HG03521 (cell line): ENCODE results near the gene PTPN20.
"Not testable (repeated sequence)": the region's sequence is repeated elsewhere in the genome, so short reads cannot be mapped to it uniquely, and the experiment has no call there.

ENCODE experiments used
- ATAC-seq: cut with Tn5 transposase; IDR thresholded peaks from one replicate; pipeline ENCODE4 v1.9.1; 2021; ENCODE audit warnings: mild to moderate bottlenecking, moderate library complexity; ENCODE audit not compliant: unreplicated experiment

PTPN20 gene, protein sequence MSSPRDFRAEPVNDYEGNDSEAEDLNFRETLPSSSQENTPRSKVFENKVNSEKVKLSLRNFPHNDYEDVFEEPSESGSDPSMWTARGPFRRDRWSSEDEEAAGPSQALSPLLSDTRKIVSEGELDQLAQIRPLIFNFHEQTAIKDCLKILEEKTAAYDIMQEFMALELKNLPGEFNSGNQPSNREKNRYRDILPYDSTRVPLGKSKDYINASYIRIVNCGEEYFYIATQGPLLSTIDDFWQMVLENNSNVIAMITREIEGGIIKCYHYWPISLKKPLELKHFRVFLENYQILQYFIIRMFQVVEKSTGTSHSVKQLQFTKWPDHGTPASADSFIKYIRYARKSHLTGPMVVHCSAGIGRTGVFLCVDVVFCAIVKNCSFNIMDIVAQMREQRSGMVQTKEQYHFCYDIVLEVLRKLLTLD

DNA sequence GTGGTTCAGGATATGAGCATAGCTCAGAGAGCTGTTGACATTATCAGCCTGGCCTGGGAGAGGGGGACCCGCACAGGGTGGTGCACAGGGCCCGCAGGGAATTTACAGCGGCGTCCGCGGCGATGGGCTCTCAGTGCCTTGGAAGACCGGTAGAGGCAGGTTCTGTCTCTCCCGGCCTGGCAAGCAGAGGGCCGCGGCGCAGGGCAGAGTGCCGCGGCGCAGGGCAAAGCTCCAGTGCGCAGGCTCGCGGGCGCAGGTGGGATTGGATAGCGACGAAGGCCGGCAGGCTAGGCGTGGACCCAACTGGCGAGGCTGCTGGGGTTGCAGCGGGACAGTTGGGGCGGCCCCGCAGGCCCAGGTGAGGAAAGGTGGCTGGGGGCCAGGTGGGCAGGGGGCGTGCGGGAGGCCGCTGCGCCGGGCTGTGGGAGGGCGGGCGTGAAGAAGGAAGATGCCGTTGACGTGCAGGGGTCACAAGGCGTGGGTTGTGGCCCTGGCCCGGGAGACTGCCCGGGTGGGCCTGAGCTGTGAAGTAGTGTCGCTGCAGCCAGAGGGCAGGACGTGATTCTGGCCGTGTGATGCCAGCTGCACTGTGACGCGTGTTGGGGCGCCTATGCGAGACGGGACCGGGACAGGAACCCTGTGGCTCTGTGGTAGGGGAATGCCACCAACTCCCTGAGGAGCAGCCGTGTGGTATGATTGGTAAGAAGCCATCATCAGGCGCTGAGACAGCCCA, at the start of gene PTPN20:
PTPN20 (plus strand) TSS at position 285 of the 733 bp plus-strand sequence. CDS start 21,072 bp downstream, outside the sequence.
- ATAC-seq, result not testable (repeated sequence)

DNA sequence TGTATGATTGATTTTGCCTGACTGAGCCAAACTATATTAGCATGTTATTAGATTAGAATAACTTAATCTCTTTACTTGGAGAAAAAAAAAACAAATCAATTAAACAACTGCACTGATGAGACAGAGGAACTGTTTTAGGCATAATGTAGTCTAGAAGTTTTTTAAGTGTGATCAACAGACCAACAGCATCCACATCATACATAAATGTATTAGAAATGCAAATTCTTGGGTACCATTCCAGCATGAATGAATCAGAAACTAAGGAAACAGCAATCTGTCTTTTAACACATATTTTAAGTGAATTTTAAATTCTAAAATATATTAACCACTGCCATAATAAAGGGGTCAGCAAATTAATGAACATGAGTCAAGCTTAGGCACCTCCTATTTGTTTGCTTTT, 41.5 kb upstream of the PTPN20 start:
- not testable (repeated sequence) for ATAC-seq

DNA sequence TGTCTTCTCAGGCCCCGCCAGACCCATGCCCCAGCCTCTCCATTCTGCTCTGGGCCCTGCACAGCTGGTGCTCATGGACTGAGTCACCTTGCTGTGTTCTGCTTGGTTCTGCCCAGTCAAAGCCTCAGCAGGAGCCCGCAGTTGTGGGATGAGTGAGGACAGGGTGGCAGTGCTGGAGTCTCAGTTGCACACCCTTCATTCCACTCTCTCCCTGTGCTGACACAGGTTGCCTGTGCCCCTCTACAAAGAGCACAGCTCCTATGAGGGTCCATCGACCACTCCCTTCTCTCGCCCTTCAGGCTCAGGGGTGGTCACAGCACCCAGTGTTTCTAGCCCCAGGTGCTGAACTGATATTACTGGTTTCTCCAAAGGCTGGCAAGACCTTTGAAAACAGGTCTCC, 39.6 kb upstream of the PTPN20 start:
- ATAC-seq, result not testable (repeated sequence)

DNA sequence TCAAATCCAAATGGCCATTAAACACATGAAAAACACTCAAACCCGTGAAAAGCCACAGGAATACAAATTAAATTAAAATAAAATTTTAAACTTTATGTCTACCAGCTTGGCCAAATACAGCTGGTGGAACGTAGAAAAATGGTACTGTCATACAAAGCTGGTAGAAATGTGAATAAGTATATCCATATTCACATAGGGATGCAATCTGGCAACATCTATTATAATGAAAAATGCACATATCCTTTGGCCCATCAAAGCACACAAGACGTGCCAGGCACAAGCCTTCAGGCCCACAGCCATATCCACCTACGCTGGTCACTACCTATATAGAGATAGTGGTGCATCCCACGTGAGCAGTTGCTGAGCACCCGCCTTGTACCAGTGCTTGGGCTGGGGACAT, 35.9 kb upstream of the PTPN20 start:
- ATAC-seq, result not testable (repeated sequence)

DNA sequence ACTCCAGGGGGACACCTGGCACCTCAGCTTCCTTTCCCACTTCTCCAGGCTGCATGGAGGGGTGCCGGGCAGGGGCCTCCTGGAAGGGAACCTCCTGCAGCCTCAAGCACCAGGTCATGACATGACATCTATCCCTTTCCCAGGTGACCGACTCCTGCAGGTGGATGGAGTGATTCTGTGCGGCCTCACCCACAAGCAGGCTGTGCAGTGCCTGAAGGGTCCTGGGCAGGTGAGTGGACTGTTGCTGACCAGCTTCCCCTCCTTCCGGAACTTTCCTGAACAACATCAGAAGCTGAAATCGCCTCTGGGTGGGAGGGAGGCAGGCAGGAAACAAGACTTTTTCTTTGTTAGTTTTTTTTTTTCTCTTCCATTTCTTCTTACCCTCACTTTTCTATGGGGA, 34.5 kb upstream of the PTPN20 start:
- ATAC-seq, result not testable (repeated sequence)

DNA sequence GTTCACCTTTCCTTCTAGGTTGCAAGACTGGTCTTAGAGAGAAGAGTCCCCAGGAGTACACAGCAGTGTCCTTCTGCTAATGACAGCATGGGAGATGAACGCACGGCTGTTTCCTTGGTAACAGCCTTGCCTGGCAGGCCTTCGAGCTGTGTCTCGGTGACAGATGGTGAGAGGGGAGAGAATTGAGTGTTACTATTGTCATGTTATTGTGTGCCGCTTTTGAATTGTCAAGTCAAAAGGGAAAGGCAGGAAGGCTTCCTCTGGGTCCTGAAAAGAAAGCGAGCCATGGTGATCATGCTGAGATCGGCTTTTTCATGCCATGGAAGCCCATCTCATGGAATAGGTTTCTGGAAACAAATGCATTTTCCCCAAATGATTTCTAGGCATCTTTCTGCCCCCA, 32.5 kb upstream of the PTPN20 start:
- ATAC-seq, result not testable (repeated sequence)

DNA sequence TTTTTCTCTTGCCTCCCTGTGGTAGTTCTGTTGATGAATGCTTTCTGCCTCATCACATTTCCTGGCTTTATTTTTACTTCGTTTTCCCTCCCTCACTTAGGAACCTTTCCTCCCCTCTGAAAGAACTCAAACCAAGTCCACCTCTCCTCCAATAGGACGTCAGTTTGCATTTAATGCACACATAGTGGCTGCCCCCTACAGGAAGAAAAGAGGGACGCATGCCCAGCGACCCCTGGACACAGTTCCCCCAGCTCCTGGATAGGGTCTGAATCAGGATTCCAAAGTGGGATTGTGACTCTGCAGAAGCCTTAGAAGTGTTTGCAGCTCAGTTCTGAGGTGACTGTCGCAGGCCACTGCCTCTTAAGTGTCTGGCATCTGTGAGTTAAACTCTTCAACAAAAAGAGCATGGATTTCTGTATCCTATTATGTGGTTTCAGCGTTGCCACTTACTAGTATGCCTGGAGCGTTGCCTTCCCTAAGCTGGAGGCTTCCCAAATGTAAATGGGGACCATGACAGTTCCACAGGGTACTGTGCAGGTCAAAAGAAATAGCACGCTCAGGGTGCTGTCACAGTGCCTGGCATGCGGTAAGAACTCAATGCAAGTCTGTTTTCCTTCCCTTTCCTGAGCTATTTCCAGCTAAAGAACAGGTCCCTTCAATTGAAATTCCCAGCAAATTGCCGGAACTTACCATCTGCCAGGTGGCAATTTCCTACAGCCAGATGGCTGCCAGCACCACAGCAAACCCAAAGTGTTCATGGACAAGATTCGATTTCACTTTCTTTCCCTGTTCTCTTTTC, 20.2 kb upstream of the PTPN20 start:
- not testable (repeated sequence) for ATAC-seq

DNA sequence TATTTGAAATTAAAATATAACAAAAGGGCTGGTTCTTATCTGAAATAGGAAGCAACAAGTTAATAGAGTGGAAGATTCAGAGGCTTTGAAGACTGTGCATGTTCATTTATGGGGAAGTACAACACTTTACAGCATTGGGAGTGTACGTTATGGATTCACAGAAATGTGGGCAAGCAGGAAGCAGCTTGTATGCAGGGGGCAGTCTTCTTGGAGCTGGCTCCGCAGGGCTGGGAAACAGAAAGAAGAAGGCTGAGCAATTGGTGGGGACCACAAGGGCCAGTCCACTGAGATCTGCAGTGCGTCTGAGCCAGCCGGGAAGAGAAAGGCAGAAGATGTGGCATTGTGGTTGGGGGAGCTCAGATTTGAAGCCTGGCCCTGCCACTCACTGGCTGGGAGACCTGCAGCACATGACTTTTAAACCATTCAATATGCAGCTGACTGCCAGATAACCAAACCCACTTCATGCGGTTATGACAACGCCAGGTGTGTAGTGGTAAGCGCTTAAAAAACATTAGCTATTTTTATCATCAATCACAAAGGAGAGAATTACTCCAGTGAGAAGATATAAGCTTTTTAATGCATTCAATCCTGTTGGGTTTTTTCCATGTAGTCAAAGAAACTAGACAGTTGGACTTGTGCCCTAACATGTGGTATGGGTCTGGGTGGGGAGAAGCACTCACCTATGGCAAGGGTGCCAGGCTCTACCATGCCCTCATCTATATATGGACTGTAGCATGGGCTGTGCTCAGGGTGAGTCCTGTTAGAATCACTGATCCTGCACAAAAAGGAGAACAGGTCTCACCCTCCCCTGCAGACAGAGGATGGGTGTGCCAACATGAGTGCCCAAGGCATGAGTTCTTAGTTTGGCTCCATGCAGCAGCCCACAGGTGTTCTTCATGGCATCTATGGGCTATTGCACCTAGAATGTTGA, 14.2 kb upstream of the PTPN20 start:
- ATAC-seq, result not testable (repeated sequence)

DNA sequence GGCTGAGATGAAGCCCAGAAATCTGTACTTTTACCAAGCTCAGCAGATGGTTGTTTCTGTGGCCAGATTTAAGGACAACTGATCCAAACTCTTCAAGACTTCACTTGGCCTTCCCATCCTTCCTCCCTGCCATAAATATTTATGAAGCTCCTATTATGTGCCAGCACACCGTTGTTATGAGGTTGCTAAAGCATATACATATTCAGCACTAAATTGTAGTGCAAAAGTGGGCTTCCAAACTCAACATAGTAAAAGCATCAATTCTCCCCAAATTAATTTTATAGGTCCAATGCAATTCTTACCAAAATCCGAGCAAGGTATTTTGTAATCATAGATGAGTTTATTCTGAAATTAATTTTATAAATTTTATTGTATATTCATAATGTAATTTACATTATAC, 10.0 kb upstream of the PTPN20 start:
- not testable (repeated sequence) for ATAC-seq

DNA sequence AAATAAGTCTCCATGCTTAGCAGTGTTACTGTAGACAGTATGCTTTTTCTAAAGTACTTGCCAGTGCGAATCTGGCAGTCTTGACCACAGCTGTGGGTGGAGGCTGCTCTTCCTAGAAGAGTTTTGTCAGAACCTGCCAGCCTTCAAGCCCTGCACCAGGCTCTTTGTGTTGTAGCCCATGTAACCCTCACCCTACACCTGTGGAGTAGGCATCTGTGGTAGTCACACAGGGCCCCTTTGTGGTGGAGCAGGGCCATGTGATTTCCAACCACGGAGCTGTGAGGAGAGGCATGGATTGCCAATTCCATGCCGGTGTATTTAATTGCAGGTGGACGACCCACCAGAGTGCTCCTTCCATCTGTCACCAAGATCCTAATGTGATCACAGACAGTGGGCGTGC, 7.4 kb upstream of the PTPN20 start:
- ATAC-seq, result not testable (repeated sequence)

DNA sequence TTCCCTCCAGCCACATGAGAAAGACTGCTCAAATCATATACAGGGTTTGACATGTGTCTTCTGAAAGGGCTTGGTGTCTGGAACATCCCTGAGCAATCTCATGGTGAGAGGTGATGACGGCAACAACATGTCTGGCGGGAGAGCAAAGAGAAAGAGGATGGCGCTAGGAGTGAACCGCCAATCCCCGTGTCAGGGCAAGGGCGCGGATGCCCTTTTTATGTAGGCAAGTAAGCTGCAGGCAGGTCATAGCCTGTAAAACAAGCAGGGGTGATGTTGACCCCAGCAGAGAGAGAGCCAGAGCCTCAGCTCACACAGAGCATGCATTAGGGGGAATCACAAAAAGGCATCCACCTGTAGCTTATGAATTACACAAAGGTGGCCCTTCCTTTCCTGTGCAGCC, 4.9 kb upstream of the PTPN20 start:
- ATAC-seq, result not testable (repeated sequence)

DNA sequence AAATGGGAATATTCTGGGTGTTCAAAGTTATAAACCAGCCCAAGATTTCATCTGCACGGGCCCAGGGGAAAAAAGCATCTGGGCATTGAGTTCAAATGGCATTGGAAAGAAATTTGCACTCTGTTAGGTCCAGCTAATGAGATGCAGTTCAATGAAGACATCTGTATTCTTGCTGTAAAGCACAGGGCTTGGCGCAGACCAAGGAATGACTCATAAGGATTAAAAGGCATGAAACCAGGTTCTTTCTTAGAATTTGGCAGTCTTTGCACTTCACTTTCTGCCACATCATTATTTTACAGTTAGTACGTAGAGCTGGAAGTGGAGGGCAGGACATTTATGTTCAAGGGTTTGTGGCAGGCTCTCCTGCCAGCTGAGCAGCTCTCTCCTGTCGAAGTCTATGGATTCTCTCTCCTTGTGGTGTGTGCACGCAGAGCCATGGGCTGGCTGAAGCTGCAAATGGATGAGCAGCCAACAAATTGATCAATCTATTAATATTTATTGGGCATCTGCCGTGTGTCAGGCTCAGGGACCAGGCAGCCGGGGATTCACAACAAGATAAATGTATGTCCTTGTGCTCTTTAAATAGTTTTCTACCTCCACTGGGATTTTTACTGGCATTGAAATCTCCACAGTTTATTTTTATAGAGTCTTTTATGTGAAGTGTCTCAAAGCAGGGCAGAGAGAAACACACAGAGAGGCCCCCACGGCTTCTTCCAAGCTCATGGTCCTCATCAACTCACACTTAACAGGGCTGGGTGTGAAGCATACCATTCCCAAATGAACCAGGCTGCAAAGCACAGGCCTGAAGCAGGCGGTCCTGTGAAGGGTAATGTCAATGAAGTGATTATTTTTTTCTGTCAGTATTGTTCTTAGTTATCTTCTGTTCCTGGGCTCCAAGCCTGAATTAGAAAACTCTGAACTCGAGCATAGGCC, 3.8 kb upstream of the PTPN20 start:
- not testable (repeated sequence) for ATAC-seq

DNA sequence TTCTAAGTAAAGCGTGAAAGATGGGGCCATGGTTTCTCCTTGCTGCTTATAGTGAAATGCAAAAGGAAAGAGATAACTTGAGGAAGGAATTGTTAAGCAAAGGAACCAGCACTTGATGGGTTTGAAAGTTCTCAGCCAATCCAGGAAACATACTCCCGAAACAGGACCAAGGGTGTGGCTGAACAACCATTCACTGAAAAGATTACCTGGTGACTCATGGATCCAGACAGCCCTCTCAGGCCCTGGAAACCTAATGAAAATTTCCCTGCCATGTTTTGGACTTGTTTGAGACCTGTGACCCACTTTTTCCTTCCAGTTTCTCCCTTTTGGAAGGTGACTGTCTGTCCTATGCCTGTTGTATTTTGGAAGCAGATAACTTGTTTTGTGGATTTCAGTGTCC, 11.3 kb downstream of the PTPN20 start:
- not testable (repeated sequence) for ATAC-seq

DNA sequence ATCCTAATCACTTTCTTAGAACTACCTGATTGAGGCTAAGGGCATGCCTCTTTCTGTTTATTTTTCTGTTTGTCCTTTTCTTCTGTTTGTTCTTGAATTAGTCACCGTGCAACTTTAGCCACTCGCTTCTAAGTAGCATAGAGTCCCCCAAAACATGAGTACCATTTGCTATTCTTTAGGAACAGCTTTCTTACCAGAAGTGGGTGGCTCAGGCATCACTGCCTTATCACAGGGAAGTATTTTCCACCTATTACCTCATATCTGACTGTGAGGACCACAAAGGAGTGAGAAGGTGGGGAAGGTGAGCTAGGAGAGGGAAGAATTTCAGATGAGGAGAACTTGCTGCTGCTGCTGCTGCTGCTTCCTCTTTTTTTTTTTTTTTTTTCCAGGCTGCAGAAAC, 13.9 kb downstream of the PTPN20 start:
- not testable (repeated sequence) for ATAC-seq

DNA sequence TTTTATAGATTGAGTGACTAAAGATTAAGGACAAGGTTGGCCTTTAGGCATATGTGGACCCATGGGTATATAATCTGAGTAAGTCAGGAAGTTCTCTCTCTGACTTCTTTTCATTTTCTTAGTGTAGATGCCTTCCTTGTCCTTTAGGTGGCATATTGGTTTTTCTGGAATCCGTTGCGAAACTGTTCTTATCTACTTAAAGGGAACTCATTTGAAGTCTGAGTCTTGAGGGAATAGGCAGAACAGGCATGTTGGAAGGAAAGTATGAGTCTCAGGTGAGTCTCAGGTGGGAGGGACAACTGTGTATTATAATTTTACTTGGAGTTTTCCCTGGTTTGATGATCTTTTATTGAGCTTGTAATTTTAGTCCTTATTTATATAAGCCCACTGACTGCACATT, 14.6 kb downstream of the PTPN20 start:
- ATAC-seq, result not testable (repeated sequence)

DNA sequence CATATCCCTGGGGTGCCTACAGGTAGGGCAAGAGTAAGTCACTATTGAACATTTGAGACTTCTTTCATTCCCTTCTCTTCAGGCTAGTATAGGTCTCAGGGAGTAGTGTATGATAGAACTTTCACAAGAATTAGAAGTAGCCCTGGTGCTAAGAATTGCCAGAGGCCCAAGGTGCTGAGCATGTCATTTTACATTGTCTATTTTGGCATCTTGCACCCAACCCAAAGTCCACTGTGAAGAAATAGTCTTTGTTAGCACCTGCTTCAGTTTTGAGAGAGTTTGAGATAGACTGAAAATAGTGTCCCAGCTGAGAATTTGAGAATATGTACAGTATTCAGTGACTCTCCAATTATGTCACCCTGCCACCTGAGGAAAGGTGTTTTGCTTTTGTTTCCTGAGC, 17.6 kb downstream of the PTPN20 start:
- ATAC-seq, result not testable (repeated sequence)

DNA sequence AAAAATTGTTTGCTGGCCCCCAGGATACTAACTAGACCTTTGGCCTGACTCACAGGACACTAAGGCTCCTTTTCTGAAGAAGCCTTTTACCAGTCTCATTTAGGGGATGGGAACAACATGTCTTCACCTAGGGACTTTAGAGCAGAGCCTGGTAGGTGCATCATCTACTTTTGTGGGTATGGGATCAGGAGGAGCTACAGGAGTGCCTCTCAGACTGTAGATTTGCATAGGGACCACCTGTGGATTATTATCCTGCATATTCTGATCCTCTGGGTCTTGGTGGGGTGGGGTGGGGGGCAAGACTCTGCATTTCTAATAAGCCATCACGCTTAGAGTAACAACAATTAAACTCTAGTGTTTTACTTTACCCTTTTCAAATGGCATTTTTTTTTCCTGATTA, 21.2 kb downstream of the PTPN20 start:
- not testable (repeated sequence) for ATAC-seq

DNA sequence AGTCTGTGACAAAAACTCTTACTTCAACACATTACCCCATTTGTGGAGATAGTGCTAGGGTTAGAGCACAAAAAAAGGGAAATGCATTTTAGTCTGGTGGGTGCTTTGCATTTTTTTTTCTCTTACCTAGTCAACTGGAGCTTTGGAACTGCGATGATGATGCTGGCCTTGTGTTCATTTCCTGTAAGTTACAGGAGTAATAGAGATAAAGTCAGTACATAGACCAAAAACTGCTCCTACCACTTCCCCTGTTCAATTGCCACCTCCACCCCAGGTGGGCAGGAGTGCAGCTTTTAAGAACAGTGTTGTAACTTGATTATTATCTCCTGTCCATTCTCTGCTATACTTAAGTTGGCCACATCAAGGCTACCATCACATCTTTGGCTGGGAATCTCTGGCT, 29.9 kb downstream of the PTPN20 start:
- not testable (repeated sequence) for ATAC-seq
